GM23338 (cell line): ENCODE results near the gene CPLX3. TPM values are rescaled to one million over a fixed set of nuclear protein-coding genes. Genes with fewer than 3 reads are reported as not detected.

Source experiments
- ATAC-seq: fragments of 200-7000 bp; cut with Tn5 transposase; 3 replicates; pipeline ENCODE4 v1.9.1; 2020
- DNase-seq: peaks from one replicate; pipeline ENCODE4 v3.0.0-alpha.2; 2015; ENCODE audit warnings: low spot score
- H2AFZ ChIP-seq: fragments of 200-600 bp; sonication (generic); 2 replicates; pipeline ENCODE4 v1.8.0; 2016; ENCODE audit warnings: antibody characterized with exemption, mild to moderate bottlenecking, moderate library complexity
- H3F3A ChIP-seq: fragments of 200-600 bp; sonication (generic); replicated peaks from 2 replicates; pipeline ENCODE4 v1.8.0; 2017; ENCODE audit warnings: antibody characterized with exemption, mixed run types, low read depth
- H3K27ac ChIP-seq: fragments of 200-600 bp; sonication (generic); 2 replicates; pipeline ENCODE4 v1.6.1; 2016; ENCODE audit warnings: low read depth
- H3K27me3 ChIP-seq: fragments of 200-600 bp; sonication (generic); 2 replicates; pipeline ENCODE4 v1.8.0; 2016; ENCODE audit warnings: mild to moderate bottlenecking, mixed run types, moderate library complexity; ENCODE audit not compliant: insufficient read depth
- H3K36me3 ChIP-seq: fragments of 200-600 bp; sonication (generic); 2 replicates; pipeline ENCODE4 v1.8.0; 2016; ENCODE audit warnings: mild to moderate bottlenecking; ENCODE audit not compliant: insufficient read depth
- H3K4me1 ChIP-seq: fragments of 200-600 bp; sonication (generic); 2 replicates; pipeline ENCODE4 v1.8.0; 2016; ENCODE audit warnings: mild to moderate bottlenecking, moderate library complexity; ENCODE audit not compliant: insufficient read depth
- H3K4me2 ChIP-seq: fragments of 200-600 bp; sonication (generic); 2 replicates; pipeline ENCODE4 v1.7.1; 2017; ENCODE audit warnings: mixed run types
- H3K4me3 ChIP-seq: fragments of 200-600 bp; sonication (generic); 2 replicates; pipeline ENCODE4 v1.6.1; 2016; ENCODE audit warnings: mixed run types
- H3K79me2 ChIP-seq: fragments of 200-600 bp; sonication (generic); replicated peaks from 2 replicates; pipeline ENCODE4 v1.8.0; 2017; ENCODE audit warnings: mild to moderate bottlenecking; ENCODE audit not compliant: insufficient read depth
- H3K9me2 ChIP-seq: fragments of 200-600 bp; sonication (generic); 2 replicates; pipeline ENCODE4 v1.8.0; 2017; ENCODE audit not compliant: insufficient read depth
- H4K20me1 ChIP-seq: fragments of 200-600 bp; sonication (generic); replicated peaks from 2 replicates; pipeline ENCODE4 v1.8.0; 2017; ENCODE audit warnings: mild to moderate bottlenecking; ENCODE audit not compliant: insufficient read depth
- H3K27ac Mint-ChIP-seq: 2 replicates; pipeline ENCODE4 v1.8.0; 2020; ENCODE audit warnings: inconsistent platforms, mild to moderate bottlenecking, moderate library complexity, mixed read lengths
- H3K27me3 Mint-ChIP-seq: 3 replicates; pipeline ENCODE4 v1.8.0; 2022; ENCODE audit warnings: low read depth, mild to moderate bottlenecking, moderate library complexity, mixed read lengths, inconsistent platforms; ENCODE audit not compliant: insufficient read depth, poor library complexity
- H3K36me3 Mint-ChIP-seq: 3 replicates; pipeline ENCODE4 v1.8.0; 2021; ENCODE audit warnings: low read depth, mild to moderate bottlenecking, inconsistent platforms, moderate library complexity, mixed read lengths
- H3K4me1 Mint-ChIP-seq: 3 replicates; pipeline ENCODE4 v1.8.0; 2020; ENCODE audit warnings: mild to moderate bottlenecking, inconsistent platforms, mixed read lengths
- H3K4me3 Mint-ChIP-seq: 3 replicates; pipeline ENCODE4 v1.8.0; 2021; ENCODE audit warnings: moderate library complexity, mild to moderate bottlenecking, inconsistent platforms, mixed read lengths
- H3K9me3 Mint-ChIP-seq: 3 replicates; pipeline ENCODE4 v1.8.0; 2020; ENCODE audit warnings: moderate library complexity, mild to moderate bottlenecking, inconsistent platforms, mixed read lengths
- CREB1 ChIP-seq: fragments of 250-450 bp; sonication (Bioruptor Pico); IDR thresholded peaks from 2 replicates; pipeline ENCODE4 v1.5.0; 2020; ENCODE audit warnings: low read depth, mild to moderate bottlenecking, moderate library complexity
- ETS1 ChIP-seq: IDR thresholded peaks from 2 replicates; pipeline ENCODE4 v1.6.1; 2016; ENCODE audit warnings: antibody characterized with exemption
- EZH2 ChIP-seq: fragments of 200-600 bp; sonication (generic); IDR thresholded peaks from one replicate; pipeline ENCODE4 v1.8.0; 2017; ENCODE audit warnings: antibody characterized with exemption, mild to moderate bottlenecking, low read depth; ENCODE audit not compliant: unreplicated experiment
- POLR2AphosphoS5 ChIP-seq: IDR thresholded peaks from 2 replicates; pipeline ENCODE4 v1.6.1; 2016; ENCODE audit warnings: antibody characterized with exemption, low read depth
- STAT1 ChIP-seq: IDR thresholded peaks from one replicate; pipeline ENCODE4 v1.6.1; 2016; ENCODE audit warnings: antibody characterized with exemption; ENCODE audit not compliant: unreplicated experiment
- ZNF114 ChIP-seq: fragments of 250-450 bp; sonication (Bioruptor Pico); IDR thresholded peaks from 2 replicates; pipeline ENCODE4 v1.5.0; 2020; ENCODE audit warnings: mild to moderate bottlenecking, moderate library complexity
- ZNF462 ChIP-seq: fragments of 250-450 bp; sonication (Bioruptor Pico); IDR thresholded peaks from 2 replicates; pipeline ENCODE4 v1.5.0; 2020; ENCODE audit warnings: mild to moderate bottlenecking, moderate library complexity
- polyA plus RNA-seq: library from polyadenylated mRNA; unstranded; fragments of >200 nt; fragmentation: Nextera tagmentation; extraction: Ambion mirVana; gene quantifications from 2 replicates; pipeline ENCODE4 v1.2.1, GENCODE V29; 2016
- total RNA-seq: library from RNA; depleted of rRNA; stranded (reverse); fragments of >200 nt; shearing (Covaris generic); gene quantifications from 2 replicates; pipeline ENCODE4 v1.2.3, GENCODE V29; 2014

Gene CPLX3
- total and polyA plus RNA-seq, 2 experiments from 2014 or later, result 0.66 TPM; not detected in 1

GRCh38 chr15:74822233-74822632 lies 4.2 kb upstream of the CPLX3 start (continued):
- no peak for TF ChIP-seq ZNF462 (CRISPR knock-in tag)
- no peak for TF ChIP-seq POLR2AphosphoS5

GRCh38 chr15:74823324-74823723 lies 3.1 kb upstream of the CPLX3 start:
- peaks cover 35% of the 10 kb centered on the region for H3K27me3 ChIP-seq
- H2AFZ ChIP-seq, result no peak overlapping the region
- H3K27ac ChIP-seq, result no peak overlapping the region
- H3F3A ChIP-seq, result peaks cover 5% of the 10 kb centered on the region; the same call in 1 of the 2 replicates
- H3K4me2 ChIP-seq, result no peak overlapping the region
- ATAC-seq (no peak), DNase-seq (no peak)
- no peak overlapping the region for H3K4me3 Mint-ChIP-seq
- no peaks in the 10 kb centered on the region for H3K36me3 Mint-ChIP-seq
- peaks cover 7% of the 10 kb centered on the region; the same call in 1 of the 2 replicates for H3K4me1 ChIP-seq
- no peak overlapping the region for H3K4me3 ChIP-seq
- H3K4me1 Mint-ChIP-seq, result peaks cover 23% of the 10 kb centered on the region
- no peak overlapping the region for H3K27ac Mint-ChIP-seq
- no peaks in the 10 kb centered on the region for H4K20me1 ChIP-seq
- H3K9me3 Mint-ChIP-seq, result no peaks in the 10 kb centered on the region
- no peaks in the 10 kb centered on the region for H3K9me2 ChIP-seq
- no peaks in the 10 kb centered on the region for H3K79me2 ChIP-seq
- H3K36me3 ChIP-seq, result no peaks in the 10 kb centered on the region
- peaks cover 43% of the 10 kb centered on the region for H3K27me3 Mint-ChIP-seq
- TF ChIP-seq STAT1, result no peak
- no peak for TF ChIP-seq ETS1
- no peak for TF ChIP-seq ZNF114 (CRISPR knock-in tag)
- TF ChIP-seq EZH2, result no peak
- no peak for TF ChIP-seq ZNF462 (CRISPR knock-in tag)
- TF ChIP-seq CREB1, result no peak
